GM18868 (cell line): ENCODE data around the gene KRT36.

ENCODE experiments used
- ATAC-seq: cut with Tn5 transposase; IDR thresholded peaks from one replicate; pipeline ENCODE4 v1.9.1; 2021; ENCODE audit warnings: mild to moderate bottlenecking, moderate library complexity; ENCODE audit not compliant: unreplicated experiment

The KRT36 gene

DNA sequence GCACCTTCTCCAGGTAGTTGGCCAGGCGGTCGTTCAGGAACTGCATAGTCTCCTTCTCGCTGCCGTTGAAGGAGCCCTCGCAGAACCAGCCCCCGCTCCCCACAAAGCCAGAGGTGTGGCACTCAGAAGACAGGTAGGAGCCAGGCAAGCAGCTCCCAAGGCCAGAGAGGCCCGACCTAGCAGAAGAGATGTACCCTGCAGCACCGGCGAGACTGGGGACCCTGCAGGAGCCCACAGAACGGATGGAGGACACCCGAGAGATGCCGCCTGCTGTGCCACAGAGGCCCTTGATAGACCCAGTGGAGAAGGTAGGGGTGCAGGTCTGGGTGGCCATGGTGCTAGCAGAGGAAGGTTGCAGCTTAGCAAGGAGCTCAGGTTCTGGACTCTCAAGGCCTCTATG, at the start of gene KRT36:
Gene KRT36 (minus strand): TSS at position 380 of the 400 bp plus-strand sequence. CDS start 46 bp downstream, at position 334.
- ATAC-seq, result no peak

DNA sequence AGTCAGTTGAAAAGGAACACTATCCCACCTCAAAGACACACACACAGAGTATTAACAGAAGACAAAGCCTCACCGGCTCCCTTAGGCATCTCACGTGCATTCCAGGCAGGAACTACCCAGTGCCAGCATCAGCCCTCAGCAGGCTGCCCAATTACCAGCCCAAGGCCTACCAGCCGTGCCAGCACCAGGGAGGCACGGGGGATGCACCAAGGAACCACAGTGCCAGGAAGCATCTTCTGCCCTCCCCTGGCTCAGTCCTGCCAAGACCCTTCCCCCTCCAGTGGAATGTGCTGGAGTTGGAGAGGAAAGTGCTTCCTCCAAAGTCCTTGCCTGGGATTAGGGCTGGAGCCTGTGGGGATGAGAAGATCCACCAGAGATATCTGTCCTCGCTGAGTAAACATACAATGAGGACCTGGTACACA, 49.4 kb upstream of the KRT36 start:
- no peak for ATAC-seq

DNA sequence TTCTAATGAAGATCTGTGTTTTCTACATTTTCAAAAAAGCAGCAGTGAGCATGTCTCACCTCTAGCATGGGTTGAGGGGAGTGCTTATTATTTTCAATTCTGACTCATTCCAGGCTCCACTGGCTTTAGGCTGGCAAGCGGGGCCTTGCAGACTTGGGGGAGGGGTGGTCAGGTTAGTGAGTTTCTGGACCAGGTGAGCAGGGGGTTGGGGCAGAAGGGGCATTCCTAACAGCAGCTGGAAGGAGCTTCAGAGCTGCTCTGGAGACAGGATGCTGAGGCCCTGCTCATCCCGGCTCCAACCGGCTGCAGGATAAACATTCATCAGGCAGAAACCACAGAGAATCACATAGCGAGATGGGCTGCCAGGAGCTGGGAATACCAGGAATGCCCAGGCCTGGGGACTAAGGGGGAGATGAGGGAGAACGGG, 48.9 kb upstream of the KRT36 start:
- no peak for ATAC-seq

DNA sequence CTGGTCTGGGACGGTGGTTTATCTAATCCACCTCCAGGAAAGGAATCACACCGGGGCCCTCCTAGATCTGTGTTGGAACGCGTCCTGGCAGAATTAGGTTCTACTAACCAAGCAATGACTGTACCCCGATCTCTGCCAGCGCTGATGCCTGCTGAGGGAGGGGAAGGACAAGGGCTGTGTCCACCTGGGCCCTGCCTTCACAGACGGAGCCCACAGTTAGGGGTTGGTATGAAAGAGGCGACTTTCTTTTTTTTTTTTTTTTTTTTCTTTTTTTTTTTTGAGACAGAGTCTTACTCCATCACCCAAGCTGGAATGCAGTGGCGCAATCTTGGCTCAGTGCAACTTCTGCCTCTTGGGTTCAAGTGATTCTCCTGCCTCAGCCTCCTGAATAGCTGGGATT, 48.3 kb upstream of the KRT36 start:
- no peak for ATAC-seq

DNA sequence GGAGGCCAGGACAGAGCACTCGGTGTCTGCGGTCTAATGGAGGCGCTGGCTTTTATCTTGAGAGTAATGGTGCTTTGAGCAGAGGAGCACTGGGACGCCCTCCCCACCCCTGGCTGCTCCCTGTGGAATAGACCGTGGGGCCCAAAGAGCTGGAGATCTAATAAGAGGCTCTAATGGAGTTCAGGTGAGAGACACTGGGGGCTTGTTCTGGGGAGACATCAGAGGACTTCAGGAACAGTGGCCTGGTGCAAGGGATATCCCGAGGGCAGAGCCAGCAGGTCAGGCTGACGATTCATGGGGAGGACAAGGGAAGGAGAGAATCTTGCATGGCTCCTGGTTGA, 47.9 kb upstream of the KRT36 start:
- ATAC-seq, result no peak

DNA sequence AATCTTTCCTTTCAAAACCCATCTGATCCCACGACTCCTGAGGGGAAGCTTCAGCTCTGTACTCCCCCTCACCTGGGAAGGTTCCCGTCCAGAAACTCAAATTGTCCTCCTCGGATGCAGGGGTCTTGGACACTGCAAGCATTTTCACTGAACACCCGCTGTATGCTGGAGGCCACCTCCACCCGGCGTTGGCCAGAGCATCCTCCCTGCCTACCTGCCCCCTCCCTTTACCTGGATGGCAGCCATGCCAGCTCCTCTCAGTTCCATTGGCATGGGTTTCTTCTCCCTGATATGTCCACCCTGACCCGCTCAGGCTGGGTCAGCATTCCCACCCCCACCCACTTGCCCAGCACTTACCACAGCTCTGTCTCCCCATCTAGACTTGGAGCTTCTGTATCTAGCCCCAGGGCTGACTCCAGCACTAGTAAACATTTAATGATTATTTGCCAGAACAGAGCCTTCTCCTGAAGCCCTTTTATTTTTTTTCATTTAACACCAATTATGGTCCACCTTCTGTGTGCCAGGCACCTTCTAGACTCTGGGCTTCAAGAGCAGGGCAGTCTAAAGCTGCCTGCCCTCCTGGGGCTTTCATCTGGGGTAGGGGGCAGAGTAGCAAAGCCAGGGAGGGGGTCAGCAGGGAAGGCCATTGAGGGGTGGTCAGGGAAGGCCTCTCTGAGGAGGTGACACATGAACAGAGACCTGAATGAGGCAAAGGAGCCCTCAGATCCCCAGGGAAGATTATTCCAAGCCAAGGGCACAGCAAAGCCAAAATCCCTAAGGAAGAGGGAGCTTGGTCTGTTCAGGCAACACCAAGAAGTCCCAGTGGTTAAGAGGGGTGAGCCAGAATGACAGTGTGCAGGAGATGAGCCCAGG, 47.3 kb upstream of the KRT36 start:
- ATAC-seq, result no peak

DNA sequence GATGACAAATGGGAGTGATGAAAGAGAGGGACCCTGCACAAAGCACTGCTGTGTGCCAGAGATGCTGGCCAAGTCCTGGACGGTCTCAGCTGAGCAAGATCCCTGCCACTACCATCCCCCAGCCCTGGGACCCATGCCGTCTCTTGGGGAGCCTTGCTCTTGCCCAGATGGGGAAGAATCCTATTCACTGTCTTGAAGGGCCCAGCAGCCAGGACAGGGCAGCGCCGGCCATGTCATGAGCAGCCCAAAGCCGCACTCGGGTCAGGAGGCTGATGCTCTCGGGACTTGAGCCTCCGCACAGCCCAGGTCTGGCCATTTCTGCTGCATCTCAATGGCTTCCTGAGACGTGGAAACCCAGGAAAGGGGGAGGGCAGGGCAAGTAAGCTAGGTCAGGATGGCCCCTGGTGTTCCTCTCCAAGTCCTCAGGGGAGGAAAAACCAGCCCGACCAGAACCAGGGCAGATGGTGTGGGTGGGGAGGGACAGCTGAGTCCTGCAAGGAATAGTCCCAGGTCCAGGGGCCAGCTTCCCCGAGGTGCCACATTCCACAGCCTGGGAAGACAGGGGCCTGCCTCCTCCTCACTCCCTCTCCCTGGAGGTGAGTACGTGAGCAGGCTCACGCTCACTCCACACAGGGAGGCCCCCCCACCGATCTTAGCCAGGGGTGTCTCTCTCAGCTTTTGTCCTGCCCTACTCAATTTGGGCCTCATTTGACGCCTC, 46.2 kb upstream of the KRT36 start:
- ATAC-seq, result no peak

DNA sequence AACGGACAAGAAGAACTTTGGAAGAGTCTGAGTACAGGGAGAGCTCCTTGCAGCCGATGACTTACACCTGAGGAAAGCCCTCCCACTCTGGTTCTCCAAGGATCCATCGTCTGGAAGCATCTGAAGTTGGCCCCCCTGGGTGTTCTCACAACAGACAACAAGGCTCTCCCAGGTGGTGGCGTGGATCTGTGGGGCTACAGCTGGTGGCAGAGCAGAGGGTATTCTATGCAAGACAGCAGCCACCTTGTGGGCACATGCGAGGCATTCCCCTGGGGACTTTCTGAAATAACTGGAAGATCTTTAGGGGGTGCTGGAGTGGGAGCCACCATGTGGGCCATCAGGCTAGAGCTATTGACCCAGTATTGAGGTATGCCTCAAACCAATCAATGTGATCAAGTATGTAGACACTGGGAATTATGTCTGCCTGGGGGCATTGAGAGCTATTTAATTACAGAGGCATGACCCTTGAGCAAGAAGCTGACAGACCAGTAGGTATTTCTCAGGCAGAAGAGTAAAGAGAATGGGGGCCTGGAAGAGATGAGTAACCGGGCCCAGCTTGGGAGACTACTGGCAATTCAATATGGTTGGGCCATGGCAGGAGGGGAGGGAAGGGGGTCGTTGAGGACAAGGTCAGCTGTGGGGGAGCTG, 45.3 kb upstream of the KRT36 start:
- ATAC-seq, result no peak

DNA sequence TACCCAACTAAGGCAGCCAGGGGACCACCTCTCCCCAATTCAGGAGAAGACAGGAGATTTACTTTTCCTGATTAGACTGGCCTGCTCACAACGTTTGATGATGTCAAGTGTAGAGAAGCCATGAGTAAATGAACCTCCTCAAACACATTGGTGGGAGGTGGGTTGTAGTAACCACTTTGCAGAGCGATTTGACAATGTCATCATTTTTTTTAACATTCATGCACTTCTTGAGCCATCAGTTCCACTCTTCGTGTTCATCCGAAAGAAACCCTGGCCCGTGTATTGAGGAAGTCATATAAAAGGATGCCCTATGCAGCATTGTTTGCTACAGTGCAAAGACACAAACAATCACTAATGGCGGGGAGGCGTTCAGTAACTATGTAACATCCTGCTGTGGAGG, 43.9 kb upstream of the KRT36 start:
- no peak for ATAC-seq

DNA sequence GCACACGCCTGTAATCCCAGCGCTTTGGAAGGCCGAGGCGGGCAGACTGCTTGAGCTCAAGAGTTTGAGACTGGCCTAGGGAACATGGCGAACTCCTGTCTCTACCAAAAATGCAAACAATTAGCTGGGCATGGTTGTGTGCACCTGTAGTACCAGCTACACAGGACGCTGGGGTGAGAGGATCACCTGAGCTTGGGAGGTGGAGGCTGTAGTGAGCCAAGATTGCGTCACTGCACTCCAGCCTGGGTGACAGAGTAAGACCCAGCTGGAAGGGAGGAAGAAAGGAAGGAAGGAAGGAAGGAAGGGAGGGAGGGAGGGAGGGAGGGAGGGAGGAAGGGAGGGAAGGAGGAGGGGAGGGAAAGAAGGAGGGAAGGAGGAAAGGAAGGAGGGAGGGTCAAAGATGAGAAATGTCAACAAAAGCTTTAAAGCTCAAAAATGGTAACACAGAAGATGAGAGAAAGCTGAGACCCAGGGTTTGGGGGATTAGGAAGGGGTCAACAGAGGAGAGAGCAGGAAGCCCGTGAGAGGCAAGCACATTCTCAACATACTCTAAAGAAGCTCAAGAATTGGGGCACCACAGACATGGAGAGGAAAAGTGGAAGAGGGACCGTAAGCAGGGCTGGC, 43.3 kb upstream of the KRT36 start:
- no peak for ATAC-seq

DNA sequence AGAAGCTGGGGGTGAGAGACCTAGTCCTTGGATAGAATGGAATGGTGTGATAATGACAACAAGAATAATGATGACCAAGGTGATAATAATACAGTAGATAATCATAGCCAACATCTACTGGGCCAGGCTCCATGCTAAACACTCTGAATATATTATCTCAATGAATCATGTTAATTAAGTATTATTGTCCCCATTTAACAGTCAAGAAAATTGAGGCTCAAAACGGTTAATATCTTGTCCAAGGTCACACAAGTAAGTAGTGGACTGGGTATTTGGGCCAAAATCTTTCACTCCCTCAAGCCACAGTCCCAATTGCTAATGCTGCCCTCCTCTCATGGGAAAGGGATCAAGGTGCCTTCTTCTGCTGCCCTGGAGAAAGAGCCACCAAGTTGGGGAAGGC, 42.3 kb upstream of the KRT36 start:
- no peak for ATAC-seq

DNA sequence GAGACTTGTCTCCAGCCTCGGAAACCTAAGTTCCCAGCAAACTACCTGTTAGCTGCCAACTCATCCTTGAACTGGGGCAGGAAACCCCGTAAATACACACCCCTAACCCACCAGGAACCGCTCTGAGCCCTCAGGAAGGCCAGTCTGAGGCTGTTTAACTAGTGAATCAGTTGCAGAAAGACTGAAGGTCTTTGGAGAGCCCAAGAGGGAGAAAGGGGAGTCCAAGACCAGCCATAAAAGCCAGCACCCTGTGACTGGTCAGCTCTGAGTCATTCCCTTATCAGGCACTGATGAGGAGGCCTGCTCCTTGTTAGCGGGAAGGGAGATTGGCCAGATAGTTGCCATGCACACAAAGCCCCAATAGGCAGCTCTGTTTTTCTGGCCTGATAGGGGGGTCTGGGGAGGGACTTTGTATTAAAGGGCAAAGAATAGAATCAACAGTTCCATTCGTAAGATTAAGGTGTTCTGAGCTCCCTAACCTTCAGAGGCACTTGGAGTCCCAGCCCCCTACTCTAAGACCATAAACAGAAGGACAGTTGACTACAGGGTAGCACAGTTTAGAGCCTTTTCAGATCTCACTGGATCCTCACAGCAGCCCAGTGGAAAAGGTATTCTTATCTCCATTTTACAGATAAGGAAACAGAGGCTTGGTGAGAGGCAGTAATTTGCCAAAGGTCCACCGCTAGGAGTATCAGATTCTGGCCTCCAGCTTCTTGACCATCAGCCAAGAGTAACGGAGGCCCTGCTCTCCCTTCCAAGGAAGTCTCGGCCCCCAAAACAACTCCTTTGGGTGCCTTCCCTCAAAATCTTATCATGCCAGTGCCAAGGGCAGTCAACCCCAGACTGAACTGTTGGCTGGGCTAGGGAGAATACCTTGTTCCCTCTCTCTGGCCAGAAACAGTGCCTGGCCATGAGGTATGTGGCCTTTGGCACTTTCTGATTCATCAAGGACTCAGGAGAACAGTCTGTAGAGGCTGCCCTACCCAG, 40.6 kb upstream of the KRT36 start:
- ATAC-seq, result no peak

DNA sequence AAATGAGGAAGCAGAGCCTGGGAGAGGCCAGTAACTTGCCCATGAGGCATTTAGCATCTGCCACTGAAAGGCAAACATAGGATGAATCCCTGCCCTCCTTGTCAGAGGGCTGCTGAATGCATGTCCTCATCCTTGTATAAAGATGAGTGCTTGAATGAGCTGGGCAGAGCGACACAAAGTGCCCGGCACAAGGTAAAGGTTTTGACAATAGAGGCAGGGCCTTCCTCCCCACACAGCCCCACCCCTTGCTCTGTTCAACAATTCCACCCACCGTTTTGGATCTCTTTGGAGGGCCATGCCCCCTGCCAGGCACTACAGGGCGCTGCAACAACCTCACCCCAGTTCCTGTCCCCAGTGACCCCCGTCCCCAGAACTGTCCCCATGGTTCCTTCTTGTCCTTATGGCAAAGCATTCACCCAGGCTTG, 39.8 kb upstream of the KRT36 start:
- ATAC-seq, result no peak

DNA sequence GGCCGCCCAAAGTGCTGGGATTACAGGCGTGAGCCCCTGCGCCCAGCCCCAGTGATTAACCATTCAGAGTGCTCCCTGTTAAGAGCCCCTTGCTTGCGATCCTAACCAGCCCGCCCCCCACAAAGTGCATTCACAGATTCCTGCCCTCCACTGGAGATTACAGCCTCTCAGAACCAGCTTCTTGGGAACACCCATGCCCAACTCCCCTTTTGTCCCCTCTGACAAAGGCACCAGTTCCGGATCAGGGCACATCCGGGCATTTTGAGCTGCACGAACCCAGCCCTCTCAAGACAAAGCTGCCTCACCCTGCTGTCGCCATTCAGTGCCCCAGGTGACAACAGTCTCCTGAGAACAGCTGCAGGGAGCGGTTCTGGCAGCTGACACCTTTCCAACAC, 39.2 kb upstream of the KRT36 start:
- ATAC-seq, result no peak

DNA sequence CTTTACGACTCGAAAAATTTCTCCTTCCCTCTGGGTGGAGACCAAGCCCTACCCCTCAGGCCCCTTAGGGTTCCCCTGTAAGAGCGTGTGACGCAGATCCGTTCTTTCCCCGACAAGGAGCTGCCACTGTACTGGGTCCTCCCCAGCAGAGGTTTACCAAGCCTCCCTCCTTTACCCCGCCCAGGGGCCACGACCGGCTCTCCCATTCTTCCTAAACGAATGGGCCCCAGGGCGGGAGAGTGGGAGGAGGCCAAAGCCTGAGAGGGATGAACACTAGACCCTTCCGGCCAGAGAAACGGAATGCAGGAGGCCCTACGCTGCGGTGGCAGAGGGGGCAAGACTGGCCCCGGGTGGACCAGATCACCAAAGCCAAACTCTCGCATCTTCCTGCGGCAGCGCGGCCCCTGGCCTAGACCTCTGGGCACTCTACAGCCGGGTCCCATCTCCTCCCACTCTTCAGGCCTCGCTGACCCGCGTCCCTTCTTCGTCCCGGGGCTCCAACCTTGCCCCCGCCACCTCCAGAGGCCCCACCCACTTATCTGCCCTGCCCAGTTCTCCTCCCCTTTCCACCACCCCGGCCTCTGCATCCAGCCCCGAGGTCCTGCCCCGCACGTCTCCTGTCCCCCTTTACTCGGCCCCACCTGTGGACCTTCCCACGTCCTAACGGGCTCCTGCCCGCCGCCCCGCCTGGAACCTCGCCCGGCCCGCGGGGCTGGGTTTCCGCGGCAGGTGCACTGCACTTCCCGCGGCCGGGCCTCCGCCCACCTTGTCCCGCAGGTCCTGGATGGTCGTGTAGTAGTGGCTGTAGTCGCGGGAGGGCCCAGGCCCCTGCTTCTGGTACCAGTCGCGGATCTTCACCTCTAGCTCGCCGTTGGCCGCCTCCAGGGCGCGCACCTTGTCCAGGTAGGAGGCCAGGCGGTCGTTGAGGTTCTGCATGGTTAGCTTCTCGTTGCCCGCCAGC, 37.6 kb upstream of the KRT36 start:
- no peak for ATAC-seq

DNA sequence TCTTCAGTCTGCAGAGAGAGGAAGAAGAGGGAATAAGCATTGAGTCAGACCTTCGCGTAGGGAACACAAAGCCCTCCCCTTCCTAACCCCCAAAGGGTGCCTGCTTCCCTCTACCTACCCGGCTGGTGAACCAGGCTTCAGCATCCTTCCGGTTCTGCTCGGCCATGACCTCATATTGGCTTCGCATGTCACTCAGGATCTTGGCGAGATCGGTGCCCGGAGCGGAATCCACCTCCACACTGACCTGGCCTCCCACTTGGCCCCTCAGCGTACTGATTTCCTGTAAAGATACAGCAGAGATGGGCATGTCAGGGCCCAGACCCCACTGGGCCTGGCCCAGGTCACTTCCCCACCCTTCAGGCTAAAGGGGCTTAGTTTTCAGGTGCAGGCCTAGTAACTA, 34.6 kb upstream of the KRT36 start:
- ATAC-seq, result no peak

DNA sequence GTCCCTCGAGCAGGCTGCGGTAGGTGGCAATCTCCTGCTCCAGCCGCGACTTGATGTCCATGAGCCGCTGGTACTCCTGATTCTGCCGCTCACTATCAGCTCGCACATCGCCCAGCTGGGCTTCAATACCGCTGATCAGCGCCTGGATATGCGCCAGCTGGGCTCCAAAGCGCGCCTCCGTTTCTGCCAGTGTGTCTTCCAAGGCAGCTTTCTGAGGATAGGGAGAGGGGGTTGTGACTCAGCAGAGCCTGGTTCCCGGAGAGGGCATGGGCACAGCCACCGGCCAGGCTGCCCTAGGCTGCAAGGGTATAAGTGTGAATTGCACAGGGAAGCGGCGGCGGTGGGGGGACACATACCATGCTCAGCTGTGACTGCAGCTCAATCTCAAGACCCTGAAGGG, 34.1 kb upstream of the KRT36 start:
- no peak for ATAC-seq

DNA sequence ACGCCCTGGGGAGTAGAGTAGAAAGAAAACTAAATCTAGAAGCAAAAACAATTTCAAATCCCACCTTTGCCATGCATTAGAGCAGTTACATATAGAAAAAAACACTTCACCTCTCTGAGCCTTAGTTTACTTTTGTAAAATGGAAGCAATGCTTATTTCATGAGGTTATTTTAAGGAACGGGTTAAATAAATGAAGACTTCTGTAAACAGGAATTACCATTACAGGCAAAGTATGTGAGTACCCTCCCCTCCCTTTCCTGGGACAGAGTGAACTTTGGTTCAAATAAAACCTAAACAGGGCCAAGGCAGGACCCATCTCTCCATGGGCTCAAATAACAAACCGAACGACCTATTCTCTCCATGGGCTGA, 33.5 kb upstream of the KRT36 start:
- no peak for ATAC-seq
